ENCODE data around the gene KCNK4.

Gene KCNK4

DNA sequence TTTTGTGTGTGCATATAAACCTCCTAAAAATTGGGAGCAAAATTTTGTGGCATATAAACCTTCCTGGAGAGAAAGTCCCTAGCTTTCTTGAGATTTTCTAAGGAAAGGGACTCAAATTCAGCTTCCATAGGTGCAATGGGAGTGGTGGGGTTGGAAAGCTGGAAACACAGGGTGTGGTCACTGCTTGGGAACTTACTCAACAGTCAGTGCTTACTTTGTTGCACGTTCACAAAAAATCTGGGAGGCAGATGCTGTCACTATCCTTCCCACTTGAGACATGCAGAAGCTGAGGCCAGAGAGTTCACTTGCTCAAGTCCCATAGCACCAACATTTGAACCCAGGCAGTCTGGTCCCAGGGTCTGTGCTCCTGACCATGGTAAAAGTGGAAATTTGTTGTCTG, 5.1 kb downstream of the KCNK4 start:
- no peak for DNase-seq (ENCODE audit: low read depth, low spot score)
- ChIA-PET CTCF (interaction anchor here (0.9 to 4.7 kb wide), 4 partner anchors 7 to 45 kb away, joined by 4 to 37 read pairs (median 10); partner anchors contain the start of gene PLCB3), POLR2A (no interaction called here)
- TF ChIP-seq, protein P1, sequence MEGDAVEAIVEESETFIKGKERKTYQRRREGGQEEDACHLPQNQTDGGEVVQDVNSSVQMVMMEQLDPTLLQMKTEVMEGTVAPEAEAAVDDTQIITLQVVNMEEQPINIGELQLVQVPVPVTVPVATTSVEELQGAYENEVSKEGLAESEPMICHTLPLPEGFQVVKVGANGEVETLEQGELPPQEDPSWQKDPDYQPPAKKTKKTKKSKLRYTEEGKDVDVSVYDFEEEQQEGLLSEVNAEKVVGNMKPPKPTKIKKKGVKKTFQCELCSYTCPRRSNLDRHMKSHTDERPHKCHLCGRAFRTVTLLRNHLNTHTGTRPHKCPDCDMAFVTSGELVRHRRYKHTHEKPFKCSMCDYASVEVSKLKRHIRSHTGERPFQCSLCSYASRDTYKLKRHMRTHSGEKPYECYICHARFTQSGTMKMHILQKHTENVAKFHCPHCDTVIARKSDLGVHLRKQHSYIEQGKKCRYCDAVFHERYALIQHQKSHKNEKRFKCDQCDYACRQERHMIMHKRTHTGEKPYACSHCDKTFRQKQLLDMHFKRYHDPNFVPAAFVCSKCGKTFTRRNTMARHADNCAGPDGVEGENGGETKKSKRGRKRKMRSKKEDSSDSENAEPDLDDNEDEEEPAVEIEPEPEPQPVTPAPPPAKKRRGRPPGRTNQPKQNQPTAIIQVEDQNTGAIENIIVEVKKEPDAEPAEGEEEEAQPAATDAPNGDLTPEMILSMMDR (IDR thresholded peaks at IDR 0.05; ENCODE audit: insufficient read depth, low read length, missing control alignments), result no peak
- H3K4me3 ChIP-seq (ENCODE audit: low read depth, low read length), result no peak overlapping the region

DNA sequence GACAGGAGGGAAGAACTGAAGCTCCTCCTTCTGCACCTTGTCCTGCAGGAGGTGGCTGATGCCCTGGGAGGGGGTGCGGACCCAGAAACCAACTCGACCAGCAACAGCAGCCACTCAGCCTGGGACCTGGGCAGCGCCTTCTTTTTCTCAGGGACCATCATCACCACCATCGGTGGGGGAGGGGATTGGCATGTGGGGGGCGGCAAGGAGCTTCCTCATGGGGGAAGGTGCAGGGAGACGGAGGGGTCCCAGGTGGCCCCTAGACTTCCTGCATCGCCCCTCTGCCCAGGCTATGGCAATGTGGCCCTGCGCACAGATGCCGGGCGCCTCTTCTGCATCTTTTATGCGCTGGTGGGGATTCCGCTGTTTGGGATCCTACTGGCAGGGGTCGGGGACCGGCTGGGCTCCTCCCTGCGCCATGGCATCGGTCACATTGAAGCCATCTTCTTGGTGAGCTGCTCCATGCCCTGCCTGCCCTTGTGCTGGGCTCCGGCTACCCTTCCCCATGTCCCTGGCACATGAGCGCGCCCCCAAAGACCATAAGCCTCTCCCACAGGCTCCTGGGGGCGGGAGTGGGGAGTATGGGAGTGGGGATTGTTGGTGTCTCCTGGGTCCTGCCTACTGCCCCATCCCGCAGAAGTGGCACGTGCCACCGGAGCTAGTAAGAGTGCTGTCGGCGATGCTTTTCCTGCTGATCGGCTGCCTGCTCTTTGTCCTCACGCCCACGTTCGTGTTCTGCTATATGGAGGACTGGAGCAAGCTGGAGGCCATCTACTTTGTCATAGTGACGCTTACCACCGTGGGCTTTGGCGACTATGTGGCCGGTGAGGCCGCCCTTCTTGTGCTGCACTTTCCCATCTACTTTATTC, 6.0 kb downstream of the KCNK4 start:
- ChIA-PET POLR2A (no interaction called here), CTCF (interaction anchor here (0.9 to 3.2 kb wide), 4 partner anchors 8 to 93 kb away, joined by 4 to 15 read pairs (median 5); partner anchors contain the start of gene PLCB3)
- DNase-seq (ENCODE audit: low read depth, low spot score), result no peak
- H3K4me3 ChIP-seq (ENCODE audit: low read depth, low read length), result no peak overlapping the region
- TF ChIP-seq, protein P1 (IDR thresholded peaks at IDR 0.05; ENCODE audit: insufficient read depth, low read length, missing control alignments), result no peak

DNA sequence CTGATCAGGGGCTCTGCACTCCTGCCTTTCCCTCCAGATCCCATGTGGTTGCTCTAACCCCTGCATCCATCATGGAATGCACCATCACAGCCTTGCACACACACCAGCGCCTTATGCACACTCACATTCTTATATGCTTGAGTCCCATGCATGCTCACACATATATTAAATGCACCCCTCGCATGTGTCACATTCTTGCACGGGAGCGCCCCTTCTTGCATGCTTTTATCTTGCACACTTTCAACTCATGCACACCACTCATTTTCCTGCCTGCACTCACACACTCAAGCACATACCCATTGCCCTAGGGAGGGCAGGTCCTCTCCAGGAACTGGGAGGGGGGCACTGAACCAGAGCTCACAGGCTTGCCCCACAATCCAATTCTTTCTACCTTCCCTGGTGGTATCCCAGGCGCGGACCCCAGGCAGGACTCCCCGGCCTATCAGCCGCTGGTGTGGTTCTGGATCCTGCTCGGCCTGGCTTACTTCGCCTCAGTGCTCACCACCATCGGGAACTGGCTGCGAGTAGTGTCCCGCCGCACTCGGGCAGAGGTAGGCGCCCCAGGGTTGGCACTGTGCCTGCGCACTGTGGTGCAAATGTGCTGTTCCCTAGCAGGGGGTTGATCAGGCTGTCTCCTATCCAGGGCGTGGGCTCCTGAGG, 6.7 kb downstream of the KCNK4 start:
- ChIA-PET POLR2A (no interaction called here), CTCF (interaction anchor here (1.1 to 3.2 kb wide), 3 partner anchors 9 to 93 kb away, joined by 3 to 15 read pairs (median 5); no protein-coding TSS in a partner anchor)
- TF ChIP-seq, protein P1 (IDR thresholded peaks at IDR 0.05; ENCODE audit: insufficient read depth, low read length, missing control alignments), result no peak
- no peak overlapping the region for H3K4me3 ChIP-seq (ENCODE audit: low read depth, low read length)
- no peak for DNase-seq (ENCODE audit: low read depth, low spot score)

DNA sequence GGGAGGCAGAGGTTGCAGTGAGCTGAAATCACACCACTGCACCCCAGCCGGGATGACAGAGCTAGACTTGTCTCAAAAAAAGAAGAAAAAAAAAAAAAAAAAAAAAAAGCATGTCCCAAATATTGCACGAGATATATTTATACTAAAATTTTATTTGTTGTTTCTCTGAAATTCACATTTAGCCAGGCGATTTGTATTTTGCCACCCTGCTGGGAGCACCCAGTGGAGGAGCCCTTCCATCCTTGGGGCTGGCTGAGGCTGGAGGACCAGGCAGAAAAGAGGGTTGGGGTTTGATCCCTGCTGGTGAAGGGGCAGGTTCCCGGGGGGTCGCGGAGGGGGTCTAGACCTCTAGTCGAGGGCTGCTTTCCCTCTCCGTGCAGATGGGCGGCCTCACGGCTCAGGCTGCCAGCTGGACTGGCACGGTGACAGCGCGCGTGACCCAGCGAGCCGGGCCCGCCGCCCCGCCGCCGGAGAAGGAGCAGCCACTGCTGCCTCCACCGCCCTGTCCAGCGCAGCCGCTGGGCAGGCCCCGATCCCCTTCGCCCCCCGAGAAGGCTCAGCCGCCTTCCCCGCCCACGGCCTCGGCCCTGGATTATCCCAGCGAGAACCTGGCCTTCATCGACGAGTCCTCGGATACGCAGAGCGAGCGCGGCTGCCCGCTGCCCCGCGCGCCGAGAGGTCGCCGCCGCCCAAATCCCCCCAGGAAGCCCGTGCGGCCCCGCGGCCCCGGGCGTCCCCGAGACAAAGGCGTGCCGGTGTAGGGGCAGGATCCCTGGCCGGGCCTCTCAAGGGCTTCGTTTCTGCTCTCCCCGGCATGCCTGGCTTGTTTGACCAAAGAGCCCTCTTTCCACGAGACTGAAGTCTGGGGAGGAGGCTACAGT, 8.1 kb downstream of the KCNK4 start:
- ChIA-PET CTCF (interaction anchor here (1.1 to 3.2 kb wide), 3 partner anchors 10 to 91 kb away, joined by 3 to 15 read pairs (median 4); no protein-coding TSS in a partner anchor), POLR2A (no interaction called here)
- H3K4me3 ChIP-seq (ENCODE audit: low read depth, low read length), result peak overlapping the region; percentile 32
- DNase-seq (ENCODE audit: low read depth, low spot score), result no peak
- TF ChIP-seq, protein P1 (IDR thresholded peaks at IDR 0.05; ENCODE audit: insufficient read depth, low read length, missing control alignments), result no peak

DNA sequence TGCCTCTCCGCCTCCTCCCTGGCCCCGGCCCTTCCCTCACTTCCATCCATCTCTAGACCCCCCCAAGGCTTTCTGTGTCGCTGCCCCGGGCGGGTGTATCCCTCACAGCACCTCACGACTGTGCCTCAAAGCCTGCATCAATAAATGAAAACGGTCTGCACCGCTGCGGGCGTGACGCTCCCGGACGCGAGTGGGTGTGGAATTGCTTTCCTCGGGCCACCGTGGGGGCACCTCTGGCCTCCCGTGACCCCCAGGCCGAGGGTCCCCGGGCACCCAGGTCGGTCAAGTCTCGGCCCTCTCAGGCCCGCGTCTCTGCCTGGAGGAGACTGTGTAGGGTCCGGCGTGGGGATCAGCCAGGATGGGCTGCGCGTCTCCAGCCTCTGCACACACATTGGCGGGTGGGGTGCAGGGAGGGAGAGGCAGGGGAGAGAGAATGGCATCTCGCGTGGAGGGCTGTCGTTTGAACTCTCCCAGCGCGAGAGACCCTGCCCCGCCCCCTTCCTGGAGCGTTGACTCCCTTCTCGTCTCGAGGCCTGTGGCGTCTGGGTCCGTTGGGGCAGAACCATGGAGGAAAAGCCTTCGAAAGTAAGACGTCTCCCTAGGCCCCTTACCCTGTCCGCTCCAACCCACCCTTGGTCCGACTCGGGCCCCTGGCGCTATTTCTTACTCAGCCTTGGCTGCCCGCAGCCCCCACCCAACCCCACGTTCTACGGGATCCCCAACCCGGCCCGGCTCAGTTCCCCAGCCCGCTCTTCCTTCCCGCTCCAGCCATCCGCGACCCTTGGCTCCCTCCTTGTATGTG, 8.9 kb downstream of the KCNK4 start, which contains the start of gene CATSPERZ:
TSS of gene CATSPERZ (plus strand) at position 512 of the 802 bp plus-strand sequence. CDS start at position 565, 53 bp downstream.
- TF ChIP-seq, protein P1 (IDR thresholded peaks at IDR 0.05; ENCODE audit: insufficient read depth, low read length, missing control alignments), result no peak
- peak within 1 kb of the TSS; percentile 49 for H3K4me3 ChIP-seq (ENCODE audit: low read depth, low read length)
- DNase-seq (ENCODE audit: low read depth, low spot score), result no peak
- ChIA-PET CTCF (interaction anchor here (0.9 to 8.2 kb wide), 27 partner anchors 7 to 351 kb away, joined by 3 to 305 read pairs (median 8); partner anchors contain the start of genes BAD, FERMT3, GPR137 and KCNK4), POLR2A (interaction anchor here (1.6 kb wide), 2 partner anchors 29 to 96 kb away, joined by 5 to 6 read pairs; no protein-coding TSS in a partner anchor)
